GM19043 (cell line): ENCODE measurements around the gene PLA2G4F.
"Not testable (repeated sequence)": the region's sequence is repeated elsewhere in the genome, so short reads cannot be mapped to it uniquely, and the experiment has no call there.

Experiments
- ATAC-seq: cut with Tn5 transposase; IDR thresholded peaks from one replicate; pipeline ENCODE4 v1.9.1; 2021; ENCODE audit warnings: low read depth; ENCODE audit not compliant: unreplicated experiment

The PLA2G4F gene

GRCh38 chr15:42102646-42103235, 53.7 kb downstream of the PLA2G4F start:
- ATAC-seq: no peak

DNA sequence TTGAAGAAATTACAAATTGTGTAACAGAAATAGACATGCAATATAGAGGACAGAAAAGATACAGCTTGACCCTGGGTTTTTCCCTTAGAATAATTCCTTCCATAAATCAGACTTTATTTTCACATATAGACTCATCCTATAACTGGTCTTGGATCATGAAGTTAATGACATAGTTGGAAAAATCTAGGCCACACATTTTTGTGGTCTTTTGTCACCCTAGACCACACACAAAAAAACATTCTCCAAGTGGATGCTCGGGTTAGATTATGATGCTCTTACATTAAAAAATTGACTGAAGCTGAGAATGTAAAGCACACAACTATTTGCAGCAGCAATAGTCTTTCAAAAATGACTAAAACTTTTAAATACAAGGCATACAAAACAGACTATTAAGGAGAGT, 54.6 kb downstream of the PLA2G4F start:
- ATAC-seq: no peak

DNA sequence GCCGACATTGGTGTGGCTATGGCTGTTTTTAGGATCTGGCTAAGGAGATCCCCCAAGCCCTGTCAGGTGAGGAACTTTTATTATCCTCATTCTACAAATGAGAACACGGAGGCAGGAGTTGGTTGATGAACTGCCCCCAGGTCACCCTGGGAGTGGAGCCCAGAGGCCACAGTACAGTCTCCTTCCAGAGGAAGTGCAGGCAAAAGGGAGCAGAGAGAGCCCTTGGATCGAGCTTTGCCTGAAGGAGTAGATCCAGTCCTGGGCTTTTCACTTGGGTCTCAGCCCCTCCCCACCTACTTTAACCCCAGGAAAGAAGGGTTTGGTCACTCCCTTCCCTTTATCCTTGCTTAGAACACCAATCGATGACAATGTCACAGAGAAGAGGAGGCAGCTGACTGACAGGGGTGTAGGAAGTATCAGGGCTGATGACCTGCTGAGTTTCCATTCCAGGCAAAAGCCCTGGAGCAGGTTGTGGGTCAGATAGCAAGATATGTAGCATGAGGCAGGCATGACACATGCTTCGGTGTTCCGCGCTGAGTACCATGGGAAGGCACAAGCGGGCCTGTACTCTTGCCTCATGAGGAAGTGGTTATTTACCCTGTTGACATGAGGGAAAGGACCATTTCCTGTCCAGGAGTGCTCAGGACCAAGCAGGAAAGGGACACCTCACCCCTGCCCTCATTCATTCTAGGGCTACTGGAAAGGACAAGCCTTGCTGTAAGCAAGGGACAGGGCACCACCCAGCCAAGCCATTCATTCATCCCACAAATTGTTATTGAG, 56.2 kb downstream of the PLA2G4F start:
- ATAC-seq: no peak

DNA sequence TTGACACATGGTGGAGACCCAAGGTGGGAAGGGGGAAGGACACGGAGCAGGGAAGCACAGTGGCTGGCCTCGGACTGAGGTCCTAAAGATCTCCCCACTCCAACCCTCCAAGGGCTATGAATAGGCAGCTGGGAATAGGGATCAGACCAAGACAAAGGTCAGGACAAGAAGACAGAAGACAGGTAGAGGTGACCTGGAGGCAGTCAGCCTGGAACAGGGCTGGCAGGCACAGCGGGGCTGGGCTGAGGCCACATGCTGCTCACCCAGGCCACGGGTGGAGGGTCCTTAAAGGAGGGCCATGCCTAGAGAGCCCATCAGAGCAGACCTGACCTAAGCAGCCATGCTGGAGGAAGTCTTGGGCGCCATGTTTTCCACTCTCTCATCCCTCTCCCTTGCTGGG, 59.4 kb downstream of the PLA2G4F start:
- no peak for ATAC-seq

DNA sequence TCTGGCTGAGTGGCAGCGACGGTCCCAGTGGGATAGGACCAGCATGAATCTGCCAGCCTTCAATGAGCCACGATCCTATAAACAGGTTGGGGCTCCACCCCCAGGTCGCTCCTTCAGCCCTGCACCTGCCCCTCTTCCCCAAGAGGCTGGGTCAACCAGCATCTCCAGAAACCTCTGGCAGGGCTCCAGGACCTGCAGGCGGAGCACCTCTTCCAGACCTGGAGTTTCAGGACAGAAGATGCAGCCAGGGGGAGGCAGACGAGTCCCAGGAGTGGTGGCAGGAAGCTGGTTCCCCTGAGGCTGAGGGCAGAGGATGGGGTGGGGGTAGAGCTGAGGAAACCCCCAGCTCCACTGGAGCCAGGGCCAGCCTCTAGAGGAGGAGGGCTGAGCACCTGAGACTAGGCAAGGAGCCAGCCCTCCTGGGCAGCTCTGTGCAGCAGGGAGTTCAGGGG, 61.9 kb downstream of the PLA2G4F start, which contains the start of gene PLA2G4D:
Gene PLA2G4D (minus strand): TSS at position 51 of the 452 bp plus-strand sequence. CDS start 103 bp downstream, outside the sequence.
- ATAC-seq: no peak

GRCh38 chr15:42093966-42094365, 62.5 kb downstream of the PLA2G4F start:
- no peak for ATAC-seq

GRCh38 chr15:42092398-42093318, 63.8 kb downstream of the PLA2G4F start:
- no peak for ATAC-seq

- ATAC-seq: not testable (repeated sequence)
Observed at GRCh38 chr15:42091753-42092397, 64.6 kb downstream of the PLA2G4F start.

DNA sequence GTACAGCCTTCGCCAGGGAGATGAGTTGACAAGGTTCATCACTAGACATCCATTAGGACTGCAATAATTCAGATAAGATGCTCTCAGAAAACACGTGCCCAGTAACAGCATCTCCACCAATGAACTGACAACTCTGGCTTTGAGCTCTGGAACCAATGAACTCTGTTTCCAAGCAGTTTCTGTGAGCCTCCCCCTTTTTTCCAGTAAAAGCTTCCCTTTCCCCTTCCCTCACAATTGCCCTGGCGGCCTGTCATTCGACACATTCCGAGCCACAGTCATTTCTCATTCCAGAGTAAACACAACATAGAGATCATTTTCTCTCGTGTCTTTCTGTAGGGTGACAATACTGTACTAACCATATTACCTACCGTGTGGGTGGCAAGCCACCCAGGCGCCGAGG, 65.7 kb downstream of the PLA2G4F start:
- no peak for ATAC-seq

GRCh38 chr15:42090370-42090769, 66.1 kb downstream of the PLA2G4F start:
- no peak for ATAC-seq

- ATAC-seq: no peak
Observed at GRCh38 chr15:42089942-42090341, 66.5 kb downstream of the PLA2G4F start.
